K562 (cell line): ENCODE measurements around the gene NEMP1. TPM values are rescaled to one million over a fixed set of nuclear protein-coding genes. Genes with fewer than 3 reads are reported as not detected.

Experiments used
- ARID2 ChIP-seq: fragments of 450-650 bp; IDR thresholded peaks from 2 replicates; pipeline ENCODE4 v1.6.1; 2017; ENCODE audit warnings: antibody characterized with exemption, mild to moderate bottlenecking
- FOXA3 ChIP-seq, 2 experiments: fragments of 450-650 bp in 1 of 2; sonication (generic) in 1 of 2; formaldehyde crosslinking; IDR thresholded peaks in 1 of 2; conservative IDR thresholded peaks in 1 of 2; 2 replicates each; pipeline versions ENCODE4 v1.4.0 to v1.8.0; 2020 to 2022; ENCODE audit warnings: mild to moderate bottlenecking in 2 of 2, missing genetic modification reagents in 1 of 2
- NFE2 ChIP-seq: IDR thresholded peaks from 2 replicates; pipeline ENCODE4 v1.6.1; 2014; ENCODE audit warnings: antibody characterized with exemption, low read depth
- RCOR1 ChIP-seq, 2 experiments: IDR thresholded peaks; 2 replicates each; pipeline ENCODE4 v1.6.1; 2012; ENCODE audit warnings: low read depth in 2 of 2, low read length in 2 of 2, borderline replicate concordance in 1 of 2, improper control_type of control experiment in 1 of 2
- TBL1XR1 ChIP-seq, 2 experiments: IDR thresholded peaks; 2 replicates each; pipeline ENCODE4 v1.6.1; 2012; ENCODE audit warnings: improper control_type of control experiment in 2 of 2, low read length in 2 of 2, mild to moderate bottlenecking in 1 of 2
- TEAD2 ChIP-seq: fragments of 450-650 bp; IDR thresholded peaks from 2 replicates; pipeline ENCODE4 v1.6.1; 2016; ENCODE audit warnings: missing genetic modification characterization, control low read depth, missing compliant biosample characterization
- YBX1 ChIP-seq: fragments of 450-650 bp; IDR thresholded peaks from 2 replicates; pipeline ENCODE4 v1.7.1; 2016; ENCODE audit warnings: mild to moderate bottlenecking
- polyA plus RNA-seq, 8 experiments: library from polyadenylated mRNA; depleted of rRNA in 4 of 8; stranded (reverse) in 5 of 8; unstranded in 3 of 8; fragments of >200 nt; fragmentation: Nextera tagmentation in 2 of 8; fragmentation: Illumina TruSeq in 1 of 8; extraction: Ambion mirVana in 2 of 8; extraction: Trizol in 1 of 8; gene quantifications; 2 replicates each; pipeline versions ENCODE4 v1.2.1 to v1.2.3, GENCODE V29; 2011 to 2014; ENCODE audit warnings: inconsistent platforms in 1 of 8, missing spikeins in 1 of 8
- total RNA-seq, 7 experiments: library from RNA; depleted of rRNA in 6 of 7; stranded (reverse); fragments of >200 nt in 6 of 7; fragmentation: Illumina TruSeq in 2 of 7; extraction: Trizol in 2 of 7; gene quantifications; 2 replicates each; pipeline versions ENCODE4 v1.2.1 to v1.2.3, GENCODE V29; 2011 to 2021; ENCODE audit warnings: low replicate concordance in 1 of 7
- TF ChIP-seq, protein P1 (sequence below), 2 experiments: fragments of 450-650 bp in 1 of 2; sonication (generic) in 1 of 2; formaldehyde crosslinking in 1 of 2; IDR thresholded peaks; 2 replicates each; pipeline versions ENCODE4 v1.7.1 to v1.9.0; 2016 to 2022; ENCODE audit warnings: inconsistent platforms in 1 of 2, mild to moderate bottlenecking in 1 of 2, missing genetic modification reagents in 1 of 2
- TF ChIP-seq, protein P2 (sequence below): sonication (generic); formaldehyde crosslinking; IDR thresholded peaks from 2 replicates; pipeline ENCODE4 v1.8.1; 2023; ENCODE audit warnings: mild to moderate bottlenecking, missing genetic modification reagents
- TF ChIP-seq, protein P3 (sequence below): fragments of 450-650 bp; formaldehyde crosslinking; IDR thresholded peaks from 2 replicates; pipeline ENCODE4 v1.4.0; 2022; ENCODE audit warnings: missing genetic modification characterization
- TF ChIP-seq, protein P4 (sequence below): fragments of 450-650 bp; formaldehyde crosslinking; IDR thresholded peaks from 2 replicates; pipeline ENCODE4 v1.4.0; 2022; ENCODE audit warnings: mild to moderate bottlenecking, moderate library complexity

Gene NEMP1
- total and polyA plus RNA-seq, 9 of the 15 experiments (the other 6 are each of a cell fraction or from before 2014, with no cell fraction given) = 9.5 to 82.2 (median 41.2) TPM

DNA sequence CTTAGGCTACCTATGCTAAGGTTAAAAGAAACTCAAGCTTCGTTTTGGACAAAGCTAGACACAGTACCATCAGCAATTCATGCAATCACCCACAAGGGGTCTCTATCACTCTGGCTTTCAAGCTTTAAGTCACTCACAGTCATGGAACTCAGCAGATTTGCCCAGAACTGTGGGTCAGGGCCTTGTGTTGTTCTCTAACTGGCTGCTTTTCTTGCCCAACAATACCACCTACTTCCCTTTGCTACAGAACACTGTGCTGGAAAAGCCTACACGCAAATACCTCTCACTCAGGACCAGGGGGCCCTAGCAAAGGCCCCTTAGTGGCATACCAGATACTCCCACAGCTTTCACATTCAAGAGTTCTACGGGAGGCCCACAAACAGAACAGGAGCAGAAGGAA lies 9.1 kb downstream of the NEMP1 start (continued):
- TF ChIP-seq, protein P1, sequence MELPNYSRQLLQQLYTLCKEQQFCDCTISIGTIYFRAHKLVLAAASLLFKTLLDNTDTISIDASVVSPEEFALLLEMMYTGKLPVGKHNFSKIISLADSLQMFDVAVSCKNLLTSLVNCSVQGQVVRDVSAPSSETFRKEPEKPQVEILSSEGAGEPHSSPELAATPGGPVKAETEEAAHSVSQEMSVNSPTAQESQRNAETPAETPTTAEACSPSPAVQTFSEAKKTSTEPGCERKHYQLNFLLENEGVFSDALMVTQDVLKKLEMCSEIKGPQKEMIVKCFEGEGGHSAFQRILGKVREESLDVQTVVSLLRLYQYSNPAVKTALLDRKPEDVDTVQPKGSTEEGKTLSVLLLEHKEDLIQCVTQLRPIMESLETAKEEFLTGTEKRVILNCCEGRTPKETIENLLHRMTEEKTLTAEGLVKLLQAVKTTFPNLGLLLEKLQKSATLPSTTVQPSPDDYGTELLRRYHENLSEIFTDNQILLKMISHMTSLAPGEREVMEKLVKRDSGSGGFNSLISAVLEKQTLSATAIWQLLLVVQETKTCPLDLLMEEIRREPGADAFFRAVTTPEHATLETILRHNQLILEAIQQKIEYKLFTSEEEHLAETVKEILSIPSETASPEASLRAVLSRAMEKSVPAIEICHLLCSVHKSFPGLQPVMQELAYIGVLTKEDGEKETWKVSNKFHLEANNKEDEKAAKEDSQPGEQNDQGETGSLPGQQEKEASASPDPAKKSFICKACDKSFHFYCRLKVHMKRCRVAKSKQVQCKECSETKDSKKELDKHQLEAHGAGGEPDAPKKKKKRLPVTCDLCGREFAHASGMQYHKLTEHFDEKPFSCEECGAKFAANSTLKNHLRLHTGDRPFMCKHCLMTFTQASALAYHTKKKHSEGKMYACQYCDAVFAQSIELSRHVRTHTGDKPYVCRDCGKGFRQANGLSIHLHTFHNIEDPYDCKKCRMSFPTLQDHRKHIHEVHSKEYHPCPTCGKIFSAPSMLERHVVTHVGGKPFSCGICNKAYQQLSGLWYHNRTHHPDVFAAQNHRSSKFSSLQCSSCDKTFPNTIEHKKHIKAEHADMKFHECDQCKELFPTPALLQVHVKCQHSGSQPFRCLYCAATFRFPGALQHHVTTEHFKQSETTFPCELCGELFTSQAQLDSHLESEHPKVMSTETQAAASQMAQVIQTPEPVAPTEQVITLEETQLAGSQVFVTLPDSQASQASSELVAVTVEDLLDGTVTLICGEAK (IDR thresholded peaks at IDR 0.05) = no peak
- TF ChIP-seq, protein P1 (CRISPR knock-in tag; IDR thresholded peaks at IDR 0.05) = no peak
- TF ChIP-seq, protein P2, sequence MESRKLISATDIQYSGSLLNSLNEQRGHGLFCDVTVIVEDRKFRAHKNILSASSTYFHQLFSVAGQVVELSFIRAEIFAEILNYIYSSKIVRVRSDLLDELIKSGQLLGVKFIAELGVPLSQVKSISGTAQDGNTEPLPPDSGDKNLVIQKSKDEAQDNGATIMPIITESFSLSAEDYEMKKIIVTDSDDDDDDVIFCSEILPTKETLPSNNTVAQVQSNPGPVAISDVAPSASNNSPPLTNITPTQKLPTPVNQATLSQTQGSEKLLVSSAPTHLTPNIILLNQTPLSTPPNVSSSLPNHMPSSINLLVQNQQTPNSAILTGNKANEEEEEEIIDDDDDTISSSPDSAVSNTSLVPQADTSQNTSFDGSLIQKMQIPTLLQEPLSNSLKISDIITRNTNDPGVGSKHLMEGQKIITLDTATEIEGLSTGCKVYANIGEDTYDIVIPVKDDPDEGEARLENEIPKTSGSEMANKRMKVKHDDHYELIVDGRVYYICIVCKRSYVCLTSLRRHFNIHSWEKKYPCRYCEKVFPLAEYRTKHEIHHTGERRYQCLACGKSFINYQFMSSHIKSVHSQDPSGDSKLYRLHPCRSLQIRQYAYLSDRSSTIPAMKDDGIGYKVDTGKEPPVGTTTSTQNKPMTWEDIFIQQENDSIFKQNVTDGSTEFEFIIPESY (CRISPR knock-in tag) = no peak
- TF ChIP-seq NFE2 = peak; percentile 61; the same call in 1 of the 2 replicates
- no peak for TF ChIP-seq TEAD2 (tag)
- peak in 1 of 2 experiments; percentile 48; a peak in 1 of 4 replicates for TF ChIP-seq TBL1XR1 (IDR thresholded peaks at IDR 0.05; ENCODE audit: low read length in 2 of 2)
- TF ChIP-seq ARID2 = peak; percentile 93
- TF ChIP-seq RCOR1 (IDR thresholded peaks at IDR 0.05; ENCODE audit: borderline replicate concordance in 1 of 2, low read depth in 2 of 2, low read length in 2 of 2) = 0 out of 4 replicates have a peak, but pooled peaks of 1 of the 2 experiments have one; percentile 11
- TF ChIP-seq YBX1 = no peak
- TF ChIP-seq, protein P3, sequence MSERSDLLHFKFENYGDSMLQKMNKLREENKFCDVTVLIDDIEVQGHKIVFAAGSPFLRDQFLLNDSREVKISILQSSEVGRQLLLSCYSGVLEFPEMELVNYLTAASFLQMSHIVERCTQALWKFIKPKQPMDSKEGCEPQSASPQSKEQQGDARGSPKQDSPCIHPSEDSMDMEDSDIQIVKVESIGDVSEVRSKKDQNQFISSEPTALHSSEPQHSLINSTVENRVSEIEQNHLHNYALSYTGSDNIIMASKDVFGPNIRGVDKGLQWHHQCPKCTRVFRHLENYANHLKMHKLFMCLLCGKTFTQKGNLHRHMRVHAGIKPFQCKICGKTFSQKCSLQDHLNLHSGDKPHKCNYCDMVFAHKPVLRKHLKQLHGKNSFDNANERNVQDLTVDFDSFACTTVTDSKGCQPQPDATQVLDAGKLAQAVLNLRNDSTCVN = 0 out of 2 replicates have a peak, but pooled peaks have one; percentile 29
- TF ChIP-seq, protein P4, sequence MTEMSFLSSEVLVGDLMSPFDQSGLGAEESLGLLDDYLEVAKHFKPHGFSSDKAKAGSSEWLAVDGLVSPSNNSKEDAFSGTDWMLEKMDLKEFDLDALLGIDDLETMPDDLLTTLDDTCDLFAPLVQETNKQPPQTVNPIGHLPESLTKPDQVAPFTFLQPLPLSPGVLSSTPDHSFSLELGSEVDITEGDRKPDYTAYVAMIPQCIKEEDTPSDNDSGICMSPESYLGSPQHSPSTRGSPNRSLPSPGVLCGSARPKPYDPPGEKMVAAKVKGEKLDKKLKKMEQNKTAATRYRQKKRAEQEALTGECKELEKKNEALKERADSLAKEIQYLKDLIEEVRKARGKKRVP (CRISPR knock-in tag) = peak; percentile 25; the same call in 1 of the 2 replicates
- no peak for TF ChIP-seq FOXA3 (CRISPR knock-in tag; conservative IDR thresholded peaks at IDR 0.05 in 1 of 2, IDR thresholded peaks at IDR 0.05 in 1 of 2)
